Stomach (tissue), 9 donors: ENCODE results near the gene B3GNT5. TPM values are rescaled to one million over a fixed set of nuclear protein-coding genes. Genes with fewer than 3 reads are reported as not detected.

Source experiments
- DNase-seq, 2 donors: peaks; one replicate each; pipeline versions ENCODE4 v3.0.0 to v3.0.0-alpha.2; 2013 to 2019
- H3K27ac ChIP-seq, 5 donors: fragments of 200-600 bp in 4 of 5; sonication (generic) in 4 of 5; one replicate each; pipeline ENCODE4 v1.5.1; 2013 to 2019; ENCODE audit warnings: mild to moderate bottlenecking in 1 of 5, moderate library complexity in 1 of 5
- H3K27me3 ChIP-seq, 3 donors: fragments of 200-600 bp; sonication (generic); one replicate each; pipeline ENCODE4 v1.5.1; 2017 to 2019; ENCODE audit warnings: mixed run types in 1 of 3
- H3K36me3 ChIP-seq, 4 donors: fragments of 200-600 bp; sonication (generic); 1 replicate in 3 of 4; 2 replicates in 1 of 4; pipeline ENCODE4 v1.5.1; 2016 to 2019
- H3K4me1 ChIP-seq, 4 donors: fragments of 200-600 bp; sonication (generic); one replicate each; pipeline ENCODE4 v1.5.1; 2016 to 2019
- H3K4me3 ChIP-seq, 4 donors: fragments of 200-600 bp; sonication (generic) in 3 of 4; one replicate each; pipeline ENCODE4 v1.5.1; 2016 to 2019; ENCODE audit warnings: mild to moderate bottlenecking in 1 of 4
- H3K9me3 ChIP-seq, 4 donors: fragments of 200-600 bp; sonication (generic); one replicate each; pipeline ENCODE4 v1.5.1; 2016 to 2019
- EP300 ChIP-seq: sonication (generic); formaldehyde crosslinking; IDR thresholded peaks from one replicate; pipeline ENCODE4 v1.6.1; 2017; ENCODE audit warnings: antibody characterized with exemption
- POLR2A ChIP-seq, 4 donors: fragments of 450-650 bp; IDR thresholded peaks; one replicate each; pipeline ENCODE4 v1.6.1; 2016; ENCODE audit warnings: antibody characterized with exemption in 4 of 4, control low read depth in 2 of 4, mild to moderate bottlenecking in 1 of 4, moderate library complexity in 1 of 4
- POLR2AphosphoS5 ChIP-seq, 3 donors: sonication (generic); formaldehyde crosslinking; IDR thresholded peaks; one replicate each; pipeline ENCODE4 v1.6.1; 2016; ENCODE audit warnings: antibody characterized with exemption in 3 of 3
- WGBS, 5 donors: extraction: QIAGEN DNeasy Blood & Tissue Kit in 3 of 5; methylation state at CpG; one replicate each; pipeline versions ENCODE4 v1.1.5 to v1.1.7; 2013 to 2018; 5-methylcytosine and 5-hydroxymethylcytosine counted together
- intact Hi-C: fragments of 100-400 bp; cut with DNase I; formaldehyde crosslinking; loops from one replicate; pipeline ENCODE4 v1.15.1; 2023; ENCODE audit warnings: low total_unique reads
- polyA plus RNA-seq, 3 donors: library from polyadenylated mRNA; stranded (reverse); fragments of 200-250 nt; gene quantifications; one replicate each; pipeline ENCODE4 v1.2.3, GENCODE V29; 2013
- total RNA-seq, 5 donors: library from RNA; depleted of rRNA; stranded (reverse); fragments of >200 nt; gene quantifications; one replicate each; pipeline versions ENCODE4 v1.1.0 to v1.2.3, GENCODE V29; 2014 to 2016
- TF ChIP-seq, protein P1 (sequence below), 7 experiments: fragments of 450-650 bp in 4 of 7; fragments of 200-600 bp in 3 of 7; sonication (generic) in 3 of 7; IDR thresholded peaks; one replicate each; pipeline ENCODE4 v1.5.1; 2016 to 2019; ENCODE audit warnings: antibody characterized with exemption in 7 of 7, control low read depth in 2 of 7, mild to moderate bottlenecking in 1 of 7
- donor health status: healthy with polysubstance abuse.
- donor health status: Bipolar disorder and iron deficiency.
- donor health status: healthy.

Gene B3GNT5
- total and polyA plus RNA-seq, 8 donors = 4.1 to 39.7 (median 7.2) TPM

DNA sequence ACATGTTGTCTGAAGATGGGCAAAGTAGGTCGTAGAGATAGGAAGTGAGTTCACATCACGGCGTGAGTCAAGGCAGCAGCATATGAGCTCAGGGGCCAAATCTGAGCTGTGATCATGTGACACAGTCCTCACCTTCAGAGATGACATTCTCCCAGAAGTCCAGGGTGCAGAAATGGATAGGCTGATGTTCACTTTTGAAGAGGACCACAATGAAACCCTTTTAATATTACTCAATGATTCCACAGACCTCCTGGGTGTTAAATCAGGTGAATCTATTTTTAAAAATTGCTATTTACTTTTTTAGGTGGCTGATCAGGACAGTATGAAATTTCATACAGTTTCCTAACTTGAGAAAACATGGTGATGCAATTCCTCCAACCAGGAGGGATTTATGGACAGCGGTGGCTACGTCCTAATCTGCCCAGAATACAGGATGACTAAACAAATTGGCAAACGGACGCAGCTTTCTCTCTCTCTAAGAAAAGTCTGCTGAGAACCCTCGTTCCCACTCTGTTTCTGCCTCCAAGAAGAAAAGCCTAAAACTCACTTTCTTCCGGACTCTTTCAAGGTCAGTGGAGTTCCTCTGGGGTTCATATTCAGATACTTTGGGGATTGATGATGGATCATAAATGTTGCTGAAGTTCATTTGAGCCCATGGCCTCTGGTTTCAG lies 34.4 kb downstream of the B3GNT5 start:
- WGBS, 5 donors = 69 to 80% (median 77%) methylated on average over 9 of the region's 9 CpGs
- H3K9me3 ChIP-seq = no peaks in the 10 kb centered on the region
- H3K36me3 ChIP-seq = no peaks in the 10 kb centered on the region
- peak overlapping the region in 4 of 5 donors; percentile 72 to 89 (median 80) for H3K27ac ChIP-seq
- intact Hi-C loops = no loop called here
- no peaks in the 10 kb centered on the region for H3K27me3 ChIP-seq
- peaks cover 8 to 24% (median 14%) of the 10 kb centered on the region in 4 donors for H3K4me1 ChIP-seq
- H3K4me3 ChIP-seq = no peak overlapping the region
- no peak for DNase-seq
- TF ChIP-seq POLR2A (IDR thresholded peaks at IDR 0.05) (no peak), EP300 (no peak), POLR2AphosphoS5 (IDR thresholded peaks at IDR 0.05) (peak in 1 of 3 donors; percentile 28)
- TF ChIP-seq, protein P1, sequence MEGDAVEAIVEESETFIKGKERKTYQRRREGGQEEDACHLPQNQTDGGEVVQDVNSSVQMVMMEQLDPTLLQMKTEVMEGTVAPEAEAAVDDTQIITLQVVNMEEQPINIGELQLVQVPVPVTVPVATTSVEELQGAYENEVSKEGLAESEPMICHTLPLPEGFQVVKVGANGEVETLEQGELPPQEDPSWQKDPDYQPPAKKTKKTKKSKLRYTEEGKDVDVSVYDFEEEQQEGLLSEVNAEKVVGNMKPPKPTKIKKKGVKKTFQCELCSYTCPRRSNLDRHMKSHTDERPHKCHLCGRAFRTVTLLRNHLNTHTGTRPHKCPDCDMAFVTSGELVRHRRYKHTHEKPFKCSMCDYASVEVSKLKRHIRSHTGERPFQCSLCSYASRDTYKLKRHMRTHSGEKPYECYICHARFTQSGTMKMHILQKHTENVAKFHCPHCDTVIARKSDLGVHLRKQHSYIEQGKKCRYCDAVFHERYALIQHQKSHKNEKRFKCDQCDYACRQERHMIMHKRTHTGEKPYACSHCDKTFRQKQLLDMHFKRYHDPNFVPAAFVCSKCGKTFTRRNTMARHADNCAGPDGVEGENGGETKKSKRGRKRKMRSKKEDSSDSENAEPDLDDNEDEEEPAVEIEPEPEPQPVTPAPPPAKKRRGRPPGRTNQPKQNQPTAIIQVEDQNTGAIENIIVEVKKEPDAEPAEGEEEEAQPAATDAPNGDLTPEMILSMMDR (IDR thresholded peaks at IDR 0.05) = no peak

DNA sequence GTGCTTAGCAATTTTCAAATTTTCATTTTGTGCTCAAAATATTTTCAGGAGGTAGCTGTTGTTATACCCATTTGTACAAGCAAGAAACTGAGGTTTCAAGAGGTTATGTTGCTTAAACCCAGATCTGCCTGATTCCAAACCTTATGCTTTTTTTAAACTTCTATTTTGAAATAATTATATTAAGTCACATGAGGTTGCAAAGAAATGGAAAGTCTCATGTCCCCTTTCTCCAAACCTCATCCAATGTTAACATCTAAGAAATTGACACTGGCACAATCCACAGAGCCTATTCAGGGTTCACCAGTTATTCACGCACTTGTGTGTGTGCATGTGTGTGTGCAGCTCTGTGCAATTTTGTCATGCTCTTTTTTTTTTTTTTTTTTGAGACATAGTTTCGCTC lies 35.1 kb downstream of the B3GNT5 start:
- no peaks in the 10 kb centered on the region for H3K27me3 ChIP-seq
- DNase-seq = no peak
- H3K27ac ChIP-seq = peak overlapping the region in 2 of 5 donors; percentile 13 to 81
- no peaks in the 10 kb centered on the region for H3K9me3 ChIP-seq
- TF ChIP-seq POLR2AphosphoS5 (IDR thresholded peaks at IDR 0.05) (no peak), POLR2A (IDR thresholded peaks at IDR 0.05) (no peak), EP300 (no peak)
- TF ChIP-seq, protein P1 (IDR thresholded peaks at IDR 0.05) = no peak
- intact Hi-C loops = no loop called here
- peaks cover 8 to 24% (median 14%) of the 10 kb centered on the region in 4 donors for H3K4me1 ChIP-seq
- no peak overlapping the region for H3K4me3 ChIP-seq
- no peaks in the 10 kb centered on the region for H3K36me3 ChIP-seq
- 87 to 94% (median 92%) methylated on average over 2 of the region's 2 CpGs for WGBS, 5 donors

DNA sequence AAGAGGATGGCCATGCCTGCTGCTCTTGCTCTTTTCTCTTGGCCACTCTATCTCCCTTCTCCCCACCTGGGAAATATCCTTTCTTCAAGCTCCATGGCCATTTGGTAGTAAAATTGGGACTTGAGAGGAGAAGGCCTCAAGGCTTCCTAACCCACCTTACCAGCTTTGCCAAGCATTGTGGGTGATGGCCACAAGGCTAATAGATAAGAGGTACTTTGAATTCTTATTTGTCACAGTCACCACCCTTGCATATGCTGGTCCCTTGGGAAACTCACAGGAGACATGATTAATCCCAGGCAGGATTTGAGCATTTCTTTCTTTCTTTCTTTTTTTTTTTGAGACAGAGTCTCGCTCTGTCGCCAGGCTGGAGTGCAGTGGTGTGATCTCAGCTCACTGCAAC lies 37.2 kb downstream of the B3GNT5 start:
- Histone ChIP-seq H3K9me3 (no peaks in the 10 kb centered on the region), H3K4me3 (no peak overlapping the region), H3K27ac (no peak overlapping the region)

DNA sequence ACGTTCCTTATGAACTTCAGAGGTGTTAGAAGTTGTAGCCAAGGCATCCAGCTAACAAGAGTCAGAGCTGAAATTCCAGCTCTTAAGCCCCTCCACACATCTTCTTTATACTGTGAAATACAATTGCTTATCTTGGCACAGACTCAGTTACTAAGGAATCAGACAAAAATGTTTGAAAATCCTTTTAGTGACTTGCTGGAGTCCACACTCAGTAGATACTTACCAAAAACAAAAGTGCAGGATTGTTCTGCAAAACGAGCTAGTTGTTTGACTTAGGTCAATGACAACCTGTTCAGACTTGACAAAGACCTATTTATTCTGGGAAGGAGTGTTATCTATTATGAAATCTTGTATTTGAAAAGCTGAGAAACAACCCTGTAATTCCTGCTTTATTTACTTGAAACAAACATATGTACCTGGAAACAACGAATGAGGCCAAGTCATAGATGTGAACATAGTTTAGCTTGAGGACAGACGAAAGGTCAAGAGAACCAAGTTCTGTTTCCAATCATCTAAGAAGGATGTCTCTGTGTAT lies 38.5 kb downstream of the B3GNT5 start:
- intact Hi-C loops = no loop called here

More for the DNA sequence above, 37.2 kb downstream of the B3GNT5 start:
- WGBS, 5 donors = 88 to 100% (median 97%) methylated on average over 2 of the region's 2 CpGs; no CpG with 5 or more reads in 1 of the 5 donors
- H3K36me3 ChIP-seq = no peaks in the 10 kb centered on the region
- no peak for DNase-seq
- H3K4me1 ChIP-seq = peaks cover 5 to 20% (median 8%) of the 10 kb centered on the region in 4 donors
- intact Hi-C loops = no loop called here
- H3K27me3 ChIP-seq = no peaks in the 10 kb centered on the region
- TF ChIP-seq, protein P1 (IDR thresholded peaks at IDR 0.05) = no peak

More for the DNA sequence above, 38.5 kb downstream of the B3GNT5 start:
- Histone ChIP-seq H3K27me3 (no peaks in the 10 kb centered on the region), H3K9me3 (no peaks in the 10 kb centered on the region), H3K4me1 (peaks cover 0 to 15% (median 0%) of the 10 kb centered on the region in 4 donors), H3K4me3 (no peak overlapping the region), H3K36me3 (no peaks in the 10 kb centered on the region), H3K27ac (no peak overlapping the region)
- 41 to 54% (median 49%) methylated on average over 4 of the region's 4 CpGs for WGBS, 5 donors
- no peak for DNase-seq
- TF ChIP-seq POLR2AphosphoS5 (IDR thresholded peaks at IDR 0.05) = no peak
- TF ChIP-seq, protein P1 (IDR thresholded peaks at IDR 0.05) = no peak
- no peak for TF ChIP-seq EP300
- TF ChIP-seq POLR2A (IDR thresholded peaks at IDR 0.05) = no peak
